ENCODE measurements around the gene FIZ1. TPM values are rescaled to one million over a fixed set of nuclear protein-coding genes. Genes with fewer than 3 reads are reported as not detected.

Gene FIZ1
- total RNA-seq, 4 donors from 2014 or later = 4.7 to 11.2 (median 9.9) TPM

DNA sequence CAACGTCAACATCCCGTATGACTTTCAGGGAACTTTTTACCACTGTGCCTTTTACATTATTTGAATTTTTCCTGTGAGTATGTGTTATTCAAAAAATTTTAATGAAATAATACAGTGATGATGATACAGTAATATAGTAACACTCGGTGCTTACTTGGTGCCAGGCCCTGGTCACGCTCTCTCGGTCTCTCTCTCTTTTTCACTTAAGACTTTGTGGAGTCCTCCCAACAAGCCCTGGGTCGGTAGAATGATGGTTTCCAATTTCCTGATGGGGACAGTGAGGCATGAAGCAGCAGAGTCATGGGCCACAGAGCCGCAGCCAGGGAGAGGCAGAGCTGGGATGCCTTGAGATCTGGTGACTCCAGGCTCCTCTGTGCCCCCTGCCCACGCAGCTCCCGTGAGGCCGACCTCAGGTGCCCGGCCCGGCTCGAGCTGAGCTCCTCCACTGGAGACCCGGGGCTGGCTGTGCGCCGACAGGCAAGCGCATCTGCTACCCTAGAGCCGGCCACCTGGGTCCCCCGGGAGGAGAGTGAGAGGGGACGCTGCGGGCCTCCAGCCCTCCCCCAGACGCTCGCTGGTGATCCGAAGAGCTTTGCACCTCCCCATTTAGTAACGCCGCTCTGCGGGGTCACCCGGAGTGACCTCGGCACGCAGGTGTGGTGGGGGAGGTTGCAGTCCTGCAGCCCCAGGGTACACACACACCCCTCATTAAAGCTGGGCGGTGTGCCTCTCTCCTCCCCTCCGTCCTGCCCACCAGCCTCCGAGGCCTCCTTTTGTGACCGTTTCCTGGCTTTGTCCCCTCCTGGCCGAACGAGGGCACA lies 49.6 kb downstream of the FIZ1 start:
- H3K4me3 ChIP-seq = peak overlapping the region in 1 of 2 donors; percentile 23
- H3K9me3 ChIP-seq = no peaks in the 10 kb centered on the region
- peaks cover 93% of the 10 kb centered on the region for H3K27me3 ChIP-seq
- no peak for TF ChIP-seq CTCF (IDR thresholded peaks at IDR 0.05)
- TF ChIP-seq EP300 (IDR thresholded peaks at IDR 0.05) = no peak
- peak; percentile 6 for TF ChIP-seq POLR2AphosphoS5 (IDR thresholded peaks at IDR 0.05)
- no peak for TF ChIP-seq POLR2A (IDR thresholded peaks at IDR 0.05)
- peak; percentile 38 for ATAC-seq
- H3K36me3 ChIP-seq = no peaks in the 10 kb centered on the region
- peaks cover 0 to 24% (median 0%) of the 10 kb centered on the region in 3 donors for H3K4me1 ChIP-seq
- peak overlapping the region in 3 of 4 donors; percentile 24 to 67 (median 34) for H3K27ac ChIP-seq
- WGBS, 2 donors (ENCODE audit: low coverage in 1 of 2) = 36 to 44% methylated on average over 11 to 12 of the region's 36 CpGs

DNA sequence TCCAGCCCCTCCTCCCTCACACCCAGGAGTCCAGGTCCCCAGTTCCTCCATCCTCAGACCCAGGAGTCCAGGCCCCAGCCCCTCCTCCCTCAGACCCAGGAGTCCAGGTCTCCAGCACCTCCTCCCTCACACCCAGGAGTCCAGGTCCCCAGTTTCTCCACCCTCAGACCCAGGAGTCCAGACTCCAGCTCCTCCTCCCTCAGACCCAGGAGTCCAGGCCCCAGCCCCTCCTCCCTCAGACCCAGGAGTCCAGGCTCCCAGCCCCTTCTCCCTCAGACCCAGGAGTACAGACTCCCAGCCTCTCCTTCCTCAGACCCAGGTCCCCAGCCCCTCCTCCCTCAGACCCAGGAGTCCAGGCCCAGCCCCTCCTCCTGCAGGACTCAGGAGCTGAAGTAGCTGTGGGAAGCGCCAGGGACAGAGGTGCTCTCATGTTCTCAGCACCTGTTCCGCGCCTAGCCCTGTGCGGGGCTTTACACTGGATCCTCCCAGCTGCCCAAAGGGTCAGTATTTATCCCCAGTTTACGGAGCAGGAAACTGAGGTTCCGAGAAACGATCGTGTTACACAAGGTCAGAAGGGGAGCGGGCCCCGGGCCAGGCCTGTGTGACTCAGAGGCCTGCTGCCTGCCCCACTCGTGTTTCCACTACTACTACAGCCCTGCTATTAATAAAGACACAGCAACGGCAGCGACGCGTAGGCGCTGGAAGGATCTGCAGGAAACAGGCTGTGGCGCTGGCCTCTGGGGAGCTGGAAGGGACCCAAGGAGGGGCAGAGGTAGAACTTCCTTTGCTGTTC lies 52.3 kb downstream of the FIZ1 start:
- H3K27ac ChIP-seq = peak overlapping the region in 3 of 4 donors; percentile 64 to 77 (median 76)
- H3K9me3 ChIP-seq = no peaks in the 10 kb centered on the region
- H3K36me3 ChIP-seq = no peaks in the 10 kb centered on the region
- peaks cover 82% of the 10 kb centered on the region for H3K27me3 ChIP-seq
- H3K4me3 ChIP-seq = no peak overlapping the region
- 26 to 43% methylated on average over 4 to 7 of the region's 17 CpGs for WGBS, 2 donors (ENCODE audit: low coverage in 1 of 2)
- H3K4me1 ChIP-seq = peaks cover 0 to 24% (median 0%) of the 10 kb centered on the region in 3 donors
- ATAC-seq = peak; percentile 86
- TF ChIP-seq EP300 (IDR thresholded peaks at IDR 0.05) (no peak), POLR2A (IDR thresholded peaks at IDR 0.05) (no peak), POLR2AphosphoS5 (IDR thresholded peaks at IDR 0.05) (peak; percentile 78)

GRCh38 chr19:55546011-55546410 lies 53.3 kb downstream of the FIZ1 start:
- no peak for ATAC-seq
- no peak overlapping the region for H3K4me3 ChIP-seq
- H3K27me3 ChIP-seq = peaks cover 75% of the 10 kb centered on the region
- H3K27ac ChIP-seq = peak overlapping the region in 3 of 4 donors; percentile 58 to 77 (median 64)
- no peaks in the 10 kb centered on the region for H3K36me3 ChIP-seq
- H3K9me3 ChIP-seq = no peaks in the 10 kb centered on the region
- WGBS, 2 donors (ENCODE audit: low coverage in 1 of 2) = 53 to 67% methylated on average over 5 to 6 of the region's 11 CpGs
- TF ChIP-seq CTCF (IDR thresholded peaks at IDR 0.05) = no peak
- TF ChIP-seq POLR2A (IDR thresholded peaks at IDR 0.05) = no peak
- no peak for TF ChIP-seq POLR2AphosphoS5 (IDR thresholded peaks at IDR 0.05)
- TF ChIP-seq EP300 (IDR thresholded peaks at IDR 0.05) = no peak
- peaks cover 0 to 24% (median 0%) of the 10 kb centered on the region in 3 donors for H3K4me1 ChIP-seq

DNA sequence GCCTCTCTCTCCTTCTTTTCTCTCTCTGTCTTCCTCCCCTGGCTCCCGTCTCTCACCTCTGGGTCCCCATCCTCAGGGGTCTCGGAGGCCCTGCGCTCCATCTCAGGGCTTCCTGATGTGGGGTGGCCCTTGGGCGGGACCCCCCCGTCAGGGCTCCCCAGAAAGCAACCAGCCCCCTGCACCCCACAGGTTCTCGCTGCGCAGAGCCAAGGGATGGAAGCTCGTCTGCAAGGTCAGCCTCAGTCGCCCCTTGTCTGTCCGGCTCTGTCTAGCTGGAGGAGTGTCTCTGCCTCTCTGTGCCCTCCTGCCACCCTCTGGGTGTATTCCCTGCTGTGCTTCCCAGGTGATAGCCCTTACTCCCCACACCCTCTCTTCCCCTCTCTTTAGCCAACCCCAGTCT lies 53.9 kb downstream of the FIZ1 start, which contains the start of gene SBK3:
Gene SBK3, minus strand, starts transcription at position 101 of the 400 bp plus-strand sequence. Its CDS starts 0 bp downstream, at position 101.
- H3K9me3 ChIP-seq = no peaks in the 10 kb centered on the region
- no peak for TF ChIP-seq CTCF (IDR thresholded peaks at IDR 0.05)
- TF ChIP-seq POLR2A (IDR thresholded peaks at IDR 0.05) = no peak
- TF ChIP-seq POLR2AphosphoS5 (IDR thresholded peaks at IDR 0.05) = no peak
- no peak for TF ChIP-seq EP300 (IDR thresholded peaks at IDR 0.05)
- H3K27ac ChIP-seq = peak within 1 kb of the TSS in 3 of 4 donors; percentile 58 to 77 (median 64)
- no peaks in the 10 kb centered on the region for H3K36me3 ChIP-seq
- peaks cover 73% of the 10 kb centered on the region for H3K27me3 ChIP-seq
- WGBS, 2 donors (ENCODE audit: low coverage in 1 of 2) = 75 to 83% methylated on average over 7 to 9 of the region's 10 CpGs
- H3K4me1 ChIP-seq = peaks cover 0 to 24% (median 0%) of the 10 kb centered on the region in 3 donors
- H3K4me3 ChIP-seq = no peak within 1 kb of the TSS
- ATAC-seq = no peak

- H3K27ac ChIP-seq = no peak overlapping the region
- H3K36me3 ChIP-seq = no peaks in the 10 kb centered on the region
- peaks cover 68% of the 10 kb centered on the region for H3K27me3 ChIP-seq
- H3K4me1 ChIP-seq = peaks cover 0 to 24% (median 0%) of the 10 kb centered on the region in 3 donors
- ATAC-seq = no peak
- H3K9me3 ChIP-seq = no peaks in the 10 kb centered on the region
- H3K4me3 ChIP-seq = no peak overlapping the region
- 62% methylated on average over 6 of the region's 23 CpGs; no CpG with 5 or more reads in 1 of the 2 donors for WGBS, 2 donors (ENCODE audit: low coverage in 1 of 2)
- no peak for TF ChIP-seq POLR2A (IDR thresholded peaks at IDR 0.05)
- no peak for TF ChIP-seq CTCF (IDR thresholded peaks at IDR 0.05)
- no peak for TF ChIP-seq POLR2AphosphoS5 (IDR thresholded peaks at IDR 0.05)
- TF ChIP-seq EP300 (IDR thresholded peaks at IDR 0.05) = no peak
These were observed 54.4 kb downstream of the FIZ1 start for GRCh38 chr19:55544776-55545439.
